Liver (tissue), 9 donors: ENCODE measurements around the gene ZKSCAN1. TPM values are rescaled to one million over a fixed set of nuclear protein-coding genes. Genes with fewer than 3 reads are reported as not detected.

ENCODE experiments used
- DNase-seq: peaks from one replicate; pipeline ENCODE4 v3.0.0-alpha.2; 2017; ENCODE audit warnings: low spot score
- H3K27ac ChIP-seq, 2 donors: one replicate each; pipeline ENCODE4 v1.7.0; 2013; ENCODE audit warnings: inconsistent platforms in 2 of 2, low read length in 2 of 2, control low read depth in 1 of 2, low read depth in 1 of 2, mild to moderate bottlenecking in 1 of 2
- H3K27me3 ChIP-seq, 4 donors: one replicate each; pipeline versions ENCODE4 v1.6.1 to v1.7.0; 2013; ENCODE audit warnings: low read length in 3 of 4, inconsistent platforms in 1 of 4, mild to moderate bottlenecking in 1 of 4, moderate library complexity in 1 of 4; ENCODE audit not compliant: control insufficient read depth in 4 of 4, insufficient read depth in 4 of 4
- H3K36me3 ChIP-seq, 4 donors: one replicate each; pipeline versions ENCODE4 v1.6.1 to v1.7.0; 2013; ENCODE audit warnings: low read length in 3 of 4, mild to moderate bottlenecking in 3 of 4, low read depth in 1 of 4, moderate library complexity in 1 of 4; ENCODE audit not compliant: control insufficient read depth in 4 of 4, insufficient read depth in 3 of 4
- H3K4me1 ChIP-seq, 4 donors: one replicate each; pipeline versions ENCODE4 v1.6.1 to v1.7.0; 2013; ENCODE audit warnings: low read length in 3 of 4, mild to moderate bottlenecking in 3 of 4, moderate library complexity in 1 of 4; ENCODE audit not compliant: control insufficient read depth in 4 of 4, insufficient read depth in 4 of 4
- H3K4me3 ChIP-seq, 3 donors: one replicate each; pipeline versions ENCODE4 v1.6.1 to v1.7.0; 2013; ENCODE audit warnings: low read length in 3 of 3, control low read depth in 1 of 3, low read depth in 1 of 3, mild to moderate bottlenecking in 1 of 3
- H3K9ac ChIP-seq, 2 donors: one replicate each; pipeline ENCODE4 v1.7.0; 2013; ENCODE audit warnings: low read length in 2 of 2, mild to moderate bottlenecking in 2 of 2, moderate library complexity in 2 of 2, control low read depth in 1 of 2, low read depth in 1 of 2
- H3K9me3 ChIP-seq, 4 donors: one replicate each; pipeline versions ENCODE4 v1.6.1 to v1.7.0; 2013; ENCODE audit warnings: low read length in 3 of 4; ENCODE audit not compliant: control insufficient read depth in 4 of 4
- EGR1 ChIP-seq, 2 donors: IDR thresholded peaks; 2 replicates each; pipeline ENCODE4 v1.6.1; 2016 to 2018; ENCODE audit warnings: antibody characterized with exemption in 2 of 2, low read depth in 2 of 2
- FOXA1 ChIP-seq: IDR thresholded peaks from 2 replicates; pipeline ENCODE4 v1.6.1; 2016; ENCODE audit warnings: antibody characterized with exemption
- FOXA2 ChIP-seq: IDR thresholded peaks from 2 replicates; pipeline ENCODE4 v1.6.1; 2016; ENCODE audit warnings: antibody characterized with exemption
- GABPA ChIP-seq, 2 donors: IDR thresholded peaks in 1 of 2; conservative IDR thresholded peaks in 1 of 2; 2 replicates each; pipeline ENCODE4 v1.6.1; 2016; ENCODE audit warnings: antibody characterized with exemption in 2 of 2, mild to moderate bottlenecking in 1 of 2, moderate library complexity in 1 of 2
- HNF4A ChIP-seq, 2 donors: conservative IDR thresholded peaks; 2 replicates each; pipeline ENCODE4 v1.6.1; 2016; ENCODE audit warnings: antibody characterized with exemption in 2 of 2, mild to moderate bottlenecking in 2 of 2
- NR2F2 ChIP-seq: IDR thresholded peaks from 2 replicates; pipeline ENCODE4 v1.6.1; 2016; ENCODE audit warnings: antibody characterized with exemption
- RAD21 ChIP-seq, 2 donors: IDR thresholded peaks; 2 replicates each; pipeline ENCODE4 v1.6.1; 2016; ENCODE audit warnings: antibody characterized with exemption in 2 of 2, mild to moderate bottlenecking in 2 of 2
- RXRA ChIP-seq, 2 donors: IDR thresholded peaks; 2 replicates each; pipeline ENCODE4 v1.6.1; 2017 to 2018; ENCODE audit warnings: antibody characterized with exemption in 2 of 2, mild to moderate bottlenecking in 1 of 2
- SP1 ChIP-seq: IDR thresholded peaks from 2 replicates; pipeline ENCODE4 v1.6.1; 2018; ENCODE audit warnings: antibody characterized with exemption, mild to moderate bottlenecking
- TAF1 ChIP-seq: conservative IDR thresholded peaks from 2 replicates; pipeline ENCODE4 v1.6.1; 2016; ENCODE audit warnings: antibody characterized with exemption, mild to moderate bottlenecking
- YY1 ChIP-seq: IDR thresholded peaks from 2 replicates; pipeline ENCODE4 v1.6.1; 2016; ENCODE audit warnings: antibody characterized with exemption, mild to moderate bottlenecking
- WGBS: extraction: QIAGEN DNeasy Blood & Tissue Kit; methylation state at CpG from one replicate; pipeline ENCODE4 v1.1.7; 2013; 5-methylcytosine and 5-hydroxymethylcytosine counted together
- polyA plus RNA-seq, 2 donors: library from polyadenylated mRNA; stranded (reverse) in 1 of 2; unstranded in 1 of 2; fragments of 200-250 nt in 1 of 2; fragments of >200 nt in 1 of 2; fragmentation: Nextera tagmentation in 1 of 2; extraction: Ambion mirVana in 1 of 2; gene quantifications; one replicate each; pipeline versions ENCODE4 v1.2.1 to v1.2.3, GENCODE V29; 2013 to 2015
- total RNA-seq, 2 donors: library from RNA; depleted of rRNA; stranded (reverse); fragments of >200 nt; gene quantifications; one replicate each; pipeline ENCODE4 v1.2.3, GENCODE V29; 2014
- TF ChIP-seq, protein P1 (sequence below): fragments of 150-350 bp; IDR thresholded peaks from 2 replicates; pipeline ENCODE4 v1.5.1; 2017; ENCODE audit warnings: improper control_type of control experiment, low read depth, low read length; ENCODE audit not compliant: missing input control
- TF ChIP-seq, protein P2 (sequence below): IDR thresholded peaks from 2 replicates; pipeline ENCODE4 v1.6.1; 2016; ENCODE audit warnings: antibody characterized with exemption
- TF ChIP-seq, protein P3 (sequence below): IDR thresholded peaks from 2 replicates; pipeline ENCODE4 v1.6.1; 2016; ENCODE audit warnings: antibody characterized with exemption, mild to moderate bottlenecking
- TF ChIP-seq, protein P4 (sequence below): IDR thresholded peaks from 2 replicates; pipeline ENCODE4 v1.6.1; 2016; ENCODE audit warnings: antibody characterized with exemption
- donor health status: healthy.
- donor health status: healthy.
- donor health status: healthy.
- donor health status: healthy.
- donor health status: healthy.

ZKSCAN1 gene
- total and polyA plus RNA-seq, 4 donors: 11.8 to 117 (median 30.1) TPM

DNA sequence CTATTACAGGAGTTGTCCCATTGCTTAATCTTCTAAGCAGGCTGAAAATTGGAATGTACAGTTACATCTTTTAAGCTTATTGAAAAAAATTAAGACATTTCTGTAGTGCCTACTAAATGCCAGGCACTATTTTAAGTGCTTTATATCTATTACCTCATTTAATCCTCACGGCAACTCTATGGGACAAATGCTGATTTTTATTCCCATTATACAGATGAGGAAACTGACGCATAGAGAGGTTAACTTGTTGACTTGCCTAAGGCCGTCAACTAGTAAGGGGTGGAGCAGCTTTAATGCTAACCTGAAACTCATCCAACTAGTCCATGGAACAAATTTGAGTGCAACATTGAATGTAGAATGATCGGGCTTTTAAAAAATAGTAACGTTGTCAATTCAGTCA is 2.5 kb downstream of the ZKSCAN1 start:
- H3K4me1 ChIP-seq: peaks cover 15 to 67% (median 46%) of the 10 kb centered on the region in 4 donors
- DNase-seq: no peak
- H3K36me3 ChIP-seq: peaks cover 0 to 5% (median 3%) of the 10 kb centered on the region in 4 donors
- H3K27ac ChIP-seq: peak overlapping the region; percentile 86 to 98
- TF ChIP-seq FOXA2 (no peak), YY1 (no peak), RAD21 (IDR thresholded peaks at IDR 0.05) (no peak), HNF4A (conservative IDR thresholded peaks at IDR 0.05) (no peak), GABPA (IDR thresholded peaks at IDR 0.05 in 1 of 2, conservative IDR thresholded peaks at IDR 0.05 in 1 of 2) (no peak), RXRA (IDR thresholded peaks at IDR 0.05) (no peak), EGR1 (IDR thresholded peaks at IDR 0.05; ENCODE audit: low read depth in 2 of 2) (no peak), FOXA1 (no peak), NR2F2 (no peak)
- TF ChIP-seq, protein P1, sequence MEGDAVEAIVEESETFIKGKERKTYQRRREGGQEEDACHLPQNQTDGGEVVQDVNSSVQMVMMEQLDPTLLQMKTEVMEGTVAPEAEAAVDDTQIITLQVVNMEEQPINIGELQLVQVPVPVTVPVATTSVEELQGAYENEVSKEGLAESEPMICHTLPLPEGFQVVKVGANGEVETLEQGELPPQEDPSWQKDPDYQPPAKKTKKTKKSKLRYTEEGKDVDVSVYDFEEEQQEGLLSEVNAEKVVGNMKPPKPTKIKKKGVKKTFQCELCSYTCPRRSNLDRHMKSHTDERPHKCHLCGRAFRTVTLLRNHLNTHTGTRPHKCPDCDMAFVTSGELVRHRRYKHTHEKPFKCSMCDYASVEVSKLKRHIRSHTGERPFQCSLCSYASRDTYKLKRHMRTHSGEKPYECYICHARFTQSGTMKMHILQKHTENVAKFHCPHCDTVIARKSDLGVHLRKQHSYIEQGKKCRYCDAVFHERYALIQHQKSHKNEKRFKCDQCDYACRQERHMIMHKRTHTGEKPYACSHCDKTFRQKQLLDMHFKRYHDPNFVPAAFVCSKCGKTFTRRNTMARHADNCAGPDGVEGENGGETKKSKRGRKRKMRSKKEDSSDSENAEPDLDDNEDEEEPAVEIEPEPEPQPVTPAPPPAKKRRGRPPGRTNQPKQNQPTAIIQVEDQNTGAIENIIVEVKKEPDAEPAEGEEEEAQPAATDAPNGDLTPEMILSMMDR: no peak
- TF ChIP-seq, protein P2, sequence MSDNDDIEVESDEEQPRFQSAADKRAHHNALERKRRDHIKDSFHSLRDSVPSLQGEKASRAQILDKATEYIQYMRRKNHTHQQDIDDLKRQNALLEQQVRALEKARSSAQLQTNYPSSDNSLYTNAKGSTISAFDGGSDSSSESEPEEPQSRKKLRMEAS: no peak
- TF ChIP-seq, protein P3, sequence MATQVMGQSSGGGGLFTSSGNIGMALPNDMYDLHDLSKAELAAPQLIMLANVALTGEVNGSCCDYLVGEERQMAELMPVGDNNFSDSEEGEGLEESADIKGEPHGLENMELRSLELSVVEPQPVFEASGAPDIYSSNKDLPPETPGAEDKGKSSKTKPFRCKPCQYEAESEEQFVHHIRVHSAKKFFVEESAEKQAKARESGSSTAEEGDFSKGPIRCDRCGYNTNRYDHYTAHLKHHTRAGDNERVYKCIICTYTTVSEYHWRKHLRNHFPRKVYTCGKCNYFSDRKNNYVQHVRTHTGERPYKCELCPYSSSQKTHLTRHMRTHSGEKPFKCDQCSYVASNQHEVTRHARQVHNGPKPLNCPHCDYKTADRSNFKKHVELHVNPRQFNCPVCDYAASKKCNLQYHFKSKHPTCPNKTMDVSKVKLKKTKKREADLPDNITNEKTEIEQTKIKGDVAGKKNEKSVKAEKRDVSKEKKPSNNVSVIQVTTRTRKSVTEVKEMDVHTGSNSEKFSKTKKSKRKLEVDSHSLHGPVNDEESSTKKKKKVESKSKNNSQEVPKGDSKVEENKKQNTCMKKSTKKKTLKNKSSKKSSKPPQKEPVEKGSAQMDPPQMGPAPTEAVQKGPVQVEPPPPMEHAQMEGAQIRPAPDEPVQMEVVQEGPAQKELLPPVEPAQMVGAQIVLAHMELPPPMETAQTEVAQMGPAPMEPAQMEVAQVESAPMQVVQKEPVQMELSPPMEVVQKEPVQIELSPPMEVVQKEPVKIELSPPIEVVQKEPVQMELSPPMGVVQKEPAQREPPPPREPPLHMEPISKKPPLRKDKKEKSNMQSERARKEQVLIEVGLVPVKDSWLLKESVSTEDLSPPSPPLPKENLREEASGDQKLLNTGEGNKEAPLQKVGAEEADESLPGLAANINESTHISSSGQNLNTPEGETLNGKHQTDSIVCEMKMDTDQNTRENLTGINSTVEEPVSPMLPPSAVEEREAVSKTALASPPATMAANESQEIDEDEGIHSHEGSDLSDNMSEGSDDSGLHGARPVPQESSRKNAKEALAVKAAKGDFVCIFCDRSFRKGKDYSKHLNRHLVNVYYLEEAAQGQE: no peak
- H3K9me3 ChIP-seq: no peaks in the 10 kb centered on the region
- H3K4me3 ChIP-seq: peak overlapping the region; percentile 2 to 18 (median 10)
- no peaks in the 10 kb centered on the region for H3K27me3 ChIP-seq
- peak overlapping the region in 1 of 2 donors; percentile 100 for H3K9ac ChIP-seq
- WGBS: 46% methylated on average over 5 of the region's 5 CpGs

DNA sequence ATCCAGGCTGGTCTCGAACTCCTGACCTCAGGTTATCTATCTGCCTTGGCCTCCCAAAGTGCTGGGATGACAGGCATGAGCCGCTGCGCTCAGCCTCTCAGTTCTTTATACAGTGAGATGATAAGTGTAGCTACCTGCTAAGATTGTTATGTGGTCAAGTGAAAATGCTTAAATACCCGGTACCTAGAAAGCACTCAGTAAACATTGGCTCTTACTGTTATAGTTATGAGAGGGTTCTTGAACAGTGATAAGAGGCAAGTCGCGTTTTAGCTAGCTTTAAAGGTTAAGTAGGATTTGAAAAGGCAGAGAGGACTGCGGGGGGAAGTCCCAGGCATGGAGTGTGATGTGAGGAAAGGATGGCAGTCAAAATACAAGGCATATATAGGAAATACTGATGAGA is 4.5 kb downstream of the ZKSCAN1 start:
- WGBS: 57% methylated on average over 7 of the region's 7 CpGs

More for the DNA sequence above, 4.5 kb downstream of the ZKSCAN1 start:
- no peak for DNase-seq
- H3K36me3 ChIP-seq: peaks cover 4 to 13% (median 7%) of the 10 kb centered on the region in 4 donors
- no peaks in the 10 kb centered on the region for H3K9me3 ChIP-seq
- H3K27ac ChIP-seq: peak overlapping the region in 1 of 2 donors; percentile 30
- peaks cover 23 to 78% (median 53%) of the 10 kb centered on the region in 4 donors for H3K4me1 ChIP-seq
- H3K27me3 ChIP-seq: no peaks in the 10 kb centered on the region
- H3K9ac ChIP-seq: no peak overlapping the region
- TF ChIP-seq SP1 (no peak), GABPA (IDR thresholded peaks at IDR 0.05 in 1 of 2, conservative IDR thresholded peaks at IDR 0.05 in 1 of 2) (no peak), HNF4A (conservative IDR thresholded peaks at IDR 0.05) (no peak), RXRA (IDR thresholded peaks at IDR 0.05) (no peak), TAF1 (no peak), FOXA1 (no peak), FOXA2 (no peak)
- TF ChIP-seq, protein P2: no peak
- TF ChIP-seq, protein P4, sequence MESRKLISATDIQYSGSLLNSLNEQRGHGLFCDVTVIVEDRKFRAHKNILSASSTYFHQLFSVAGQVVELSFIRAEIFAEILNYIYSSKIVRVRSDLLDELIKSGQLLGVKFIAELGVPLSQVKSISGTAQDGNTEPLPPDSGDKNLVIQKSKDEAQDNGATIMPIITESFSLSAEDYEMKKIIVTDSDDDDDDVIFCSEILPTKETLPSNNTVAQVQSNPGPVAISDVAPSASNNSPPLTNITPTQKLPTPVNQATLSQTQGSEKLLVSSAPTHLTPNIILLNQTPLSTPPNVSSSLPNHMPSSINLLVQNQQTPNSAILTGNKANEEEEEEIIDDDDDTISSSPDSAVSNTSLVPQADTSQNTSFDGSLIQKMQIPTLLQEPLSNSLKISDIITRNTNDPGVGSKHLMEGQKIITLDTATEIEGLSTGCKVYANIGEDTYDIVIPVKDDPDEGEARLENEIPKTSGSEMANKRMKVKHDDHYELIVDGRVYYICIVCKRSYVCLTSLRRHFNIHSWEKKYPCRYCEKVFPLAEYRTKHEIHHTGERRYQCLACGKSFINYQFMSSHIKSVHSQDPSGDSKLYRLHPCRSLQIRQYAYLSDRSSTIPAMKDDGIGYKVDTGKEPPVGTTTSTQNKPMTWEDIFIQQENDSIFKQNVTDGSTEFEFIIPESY: no peak
- H3K4me3 ChIP-seq: no peak overlapping the region
